HG03280 (cell line): ENCODE measurements around the gene RASGRP4.

Experiments
- ATAC-seq: cut with Tn5 transposase; IDR thresholded peaks from one replicate; pipeline ENCODE4 v1.9.1; 2021; ENCODE audit warnings: mild to moderate bottlenecking, moderate library complexity; ENCODE audit not compliant: unreplicated experiment

Gene RASGRP4

GRCh38 chr19:38391911-38392464 lies 34.0 kb downstream of the RASGRP4 start:
- ATAC-seq, result no peak

- ATAC-seq, result no peak
These were observed 35.8 kb downstream of the RASGRP4 start for GRCh38 chr19:38389957-38390924.

- no peak for ATAC-seq
These were observed 36.7 kb downstream of the RASGRP4 start for GRCh38 chr19:38389101-38389925.

GRCh38 chr19:38388349-38389100 lies 37.5 kb downstream of the RASGRP4 start, which contains the start of gene SPRED3:
SPRED3 (plus strand) TSS chr19:38388697; CDS start chr19:38390303, 1,606 bp downstream.
- ATAC-seq, result peak; percentile 23

- peak; percentile 46 for ATAC-seq
These were observed 38.3 kb downstream of the RASGRP4 start, which contains the start of gene GGN for GRCh38 chr19:38387550-38388348. GGN (minus strand) TSS chr19:38388034; CDS start chr19:38387261, 773 bp downstream.

GRCh38 chr19:38386971-38387549 lies 39.0 kb downstream of the RASGRP4 start:
- ATAC-seq, result no peak

GRCh38 chr19:38386300-38386970 lies 39.6 kb downstream of the RASGRP4 start:
- ATAC-seq, result no peak

GRCh38 chr19:38385804-38386257 lies 40.2 kb downstream of the RASGRP4 start:
- ATAC-seq, result no peak

GRCh38 chr19:38385057-38385803 lies 40.8 kb downstream of the RASGRP4 start:
- no peak for ATAC-seq

- ATAC-seq, result no peak
These were observed 41.6 kb downstream of the RASGRP4 start for GRCh38 chr19:38384209-38385027.

- ATAC-seq, result no peak
These were observed 42.3 kb downstream of the RASGRP4 start for GRCh38 chr19:38383743-38384142.

- no peak for ATAC-seq
These were observed 42.8 kb downstream of the RASGRP4 start for GRCh38 chr19:38383184-38383583.

- no peak for ATAC-seq
These were observed 44.9 kb downstream of the RASGRP4 start for GRCh38 chr19:38381138-38381537.

GRCh38 chr19:38378866-38379265 lies 47.2 kb downstream of the RASGRP4 start:
- ATAC-seq, result no peak

- ATAC-seq, result no peak
These were observed 49.0 kb downstream of the RASGRP4 start for GRCh38 chr19:38377052-38377451.

GRCh38 chr19:38376576-38376975 lies 49.4 kb downstream of the RASGRP4 start:
- no peak for ATAC-seq

- no peak for ATAC-seq
These were observed 50.3 kb downstream of the RASGRP4 start for GRCh38 chr19:38375748-38376147.
